ENCODE results near the gene DAPK3.

Gene DAPK3

DNA sequence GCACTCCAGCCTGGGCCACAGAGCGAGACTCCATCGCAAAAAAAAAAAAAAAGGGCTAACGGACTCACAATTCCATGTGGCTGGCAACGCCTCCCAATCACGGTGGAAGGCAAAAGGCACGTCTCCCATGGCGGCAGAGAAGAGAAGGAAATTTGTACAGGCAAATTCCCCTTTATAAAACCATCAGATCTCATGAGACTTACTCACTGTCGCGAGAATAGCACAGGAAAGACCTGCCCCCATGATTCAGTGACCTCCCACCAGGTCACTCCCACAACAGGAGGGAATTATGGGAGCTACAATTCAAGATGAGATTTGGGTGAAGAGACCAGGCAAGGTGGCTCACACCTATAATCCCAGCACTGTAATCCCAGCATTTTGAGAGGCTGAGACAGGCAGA is 56.7 kb downstream of the DAPK3 start:
- TF ChIP-seq POLR2AphosphoS5 (IDR thresholded peaks at IDR 0.05; ENCODE audit: low read depth, low read length) (no peak), TAF1 (IDR thresholded peaks at IDR 0.05; ENCODE audit: borderline replicate concordance, low read depth, low read length) (no peak), POLR2A (IDR thresholded peaks at IDR 0.05; ENCODE audit: low read depth, low read length) (no peak)
- no peak for FAIRE-seq

DNA sequence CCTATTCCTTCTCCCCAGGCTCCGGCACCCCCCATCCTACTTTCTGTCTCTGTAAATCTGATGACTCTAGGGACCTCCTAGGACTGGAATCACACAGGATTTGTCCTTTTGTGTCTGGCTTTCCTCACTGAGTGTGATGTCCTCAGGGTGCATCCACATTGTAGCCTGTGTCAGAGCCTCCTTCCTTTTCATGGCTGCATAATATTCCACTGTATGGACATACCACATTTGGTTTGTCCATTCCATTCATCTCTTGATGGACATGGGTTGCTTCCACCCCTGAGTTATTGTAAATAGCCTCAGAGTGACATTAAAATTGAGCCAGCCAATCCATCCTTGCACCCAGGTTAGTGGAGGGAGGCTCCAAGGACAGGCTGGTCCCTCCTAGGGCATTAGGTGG is 60.8 kb downstream of the DAPK3 start:
- FAIRE-seq = no peak
- TF ChIP-seq POLR2A (IDR thresholded peaks at IDR 0.05; ENCODE audit: low read depth, low read length) (no peak), TAF1 (IDR thresholded peaks at IDR 0.05; ENCODE audit: borderline replicate concordance, low read depth, low read length) (no peak), POLR2AphosphoS5 (IDR thresholded peaks at IDR 0.05; ENCODE audit: low read depth, low read length) (no peak)
- DNase-seq (ENCODE audit: insufficient read length) = no peak

More for the DNA sequence above, 56.7 kb downstream of the DAPK3 start:
- no peak for DNase-seq (ENCODE audit: insufficient read length)
